GM12873 (cell line): ENCODE measurements around the gene CCNF.

Experiments used
- CTCF ChIP-seq: IDR thresholded peaks from 2 replicates; pipeline ENCODE4 v1.5.1; 2012; ENCODE audit warnings: low read depth, mild to moderate bottlenecking, moderate library complexity, low read length, control low read depth; ENCODE audit not compliant: insufficient read depth; ENCODE audit errors: missing control alignments

The CCNF gene

DNA sequence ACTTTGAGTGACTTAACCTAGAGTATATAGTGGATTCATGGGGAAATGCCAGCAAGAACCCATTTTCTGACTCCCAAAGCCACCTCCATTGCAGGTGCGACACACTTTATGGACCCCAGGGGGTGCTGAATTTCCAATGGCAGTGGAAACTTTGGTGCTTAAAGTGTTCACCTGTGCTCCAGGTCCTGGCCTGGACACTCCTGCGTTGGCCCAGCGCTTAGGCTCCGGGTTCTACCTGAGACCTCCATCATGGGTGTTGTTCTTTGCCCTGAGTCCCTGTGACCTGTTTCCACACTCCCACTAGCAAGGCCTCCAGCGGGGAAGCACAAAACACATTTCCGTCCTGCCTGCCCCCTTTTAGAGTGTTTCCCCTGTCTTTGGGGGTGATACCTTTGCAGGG is 3.0 kb downstream of the CCNF start:
- peak; percentile 21 for TF ChIP-seq CTCF

GRCh38 chr16:2432801-2433505 is 3.7 kb downstream of the CCNF start:
- no peak for TF ChIP-seq CTCF

- no peak for TF ChIP-seq CTCF
Measured at GRCh38 chr16:2436110-2436509, 6.9 kb downstream of the CCNF start.

GRCh38 chr16:2437032-2437790 is 8.0 kb downstream of the CCNF start:
- TF ChIP-seq CTCF = no peak

GRCh38 chr16:2438121-2438520 is 8.9 kb downstream of the CCNF start:
- TF ChIP-seq CTCF = no peak

DNA sequence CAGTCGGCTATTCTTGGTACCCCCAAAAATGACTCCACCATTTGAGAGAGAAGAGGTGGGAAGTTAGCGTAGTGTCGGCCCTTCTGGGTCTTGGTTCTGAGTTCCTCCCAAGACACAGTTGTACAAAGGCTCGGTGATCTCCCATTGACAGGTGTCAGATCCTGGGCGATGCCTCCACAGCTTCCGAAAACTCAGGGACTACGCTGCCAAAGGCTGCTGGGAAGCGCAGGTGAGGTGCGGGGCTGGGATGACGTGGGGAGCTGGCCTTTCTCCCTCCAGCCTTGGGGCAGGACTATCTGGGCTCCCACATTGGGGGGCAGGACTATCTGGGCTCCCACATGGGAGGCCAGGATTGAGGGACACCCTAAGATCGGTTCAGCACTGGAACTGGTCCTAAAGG is 10.4 kb downstream of the CCNF start:
- TF ChIP-seq CTCF = no peak

DNA sequence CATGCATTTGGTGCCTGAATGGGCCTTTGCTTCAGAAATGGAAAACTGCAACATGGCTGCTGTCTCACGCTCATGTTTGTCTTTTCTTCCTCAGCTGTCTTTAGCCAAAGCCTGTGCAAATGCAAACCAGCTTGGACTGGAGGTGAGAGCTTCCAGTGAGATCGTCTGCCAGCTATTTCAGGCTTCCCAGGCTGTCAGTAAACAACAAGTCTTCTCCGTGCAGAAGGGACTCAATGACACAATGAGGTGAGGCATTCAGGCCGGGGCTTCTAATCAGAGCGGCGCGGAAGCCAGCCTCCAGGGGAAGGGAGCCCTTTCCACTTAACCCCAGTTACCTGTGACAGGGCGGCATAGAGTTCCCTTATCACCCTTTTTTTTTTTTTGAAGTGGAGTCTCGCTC is 14.3 kb downstream of the CCNF start:
- TF ChIP-seq CTCF = no peak
